H9 (cell line): ENCODE data around the gene DCANP1. TPM values are rescaled to one million over a fixed set of nuclear protein-coding genes. Genes with fewer than 3 reads are reported as not detected.

ENCODE experiments used
- DNase-seq: peaks from one replicate; pipeline ENCODE4 v3.0.0-alpha.2; 2017
- H2AFZ ChIP-seq: one replicate; pipeline ENCODE4 v1.6.1; 2013; ENCODE audit warnings: mild to moderate bottlenecking, low read length, control low read depth, moderate library complexity
- H2AK5ac ChIP-seq: 2 replicates; pipeline ENCODE4 v1.6.1; 2013; ENCODE audit warnings: low read length, control low read depth, mixed read lengths; ENCODE audit not compliant: insufficient read length
- H2BK120ac ChIP-seq: one replicate; pipeline ENCODE4 v1.6.1; 2013; ENCODE audit warnings: low read depth, mild to moderate bottlenecking, low read length, control low read depth, inconsistent platforms; ENCODE audit not compliant: poor library complexity, severe bottlenecking
- H2BK12ac ChIP-seq: 2 replicates; pipeline ENCODE4 v1.6.1; 2013; ENCODE audit warnings: low read length, control low read depth, mixed read lengths, low read depth; ENCODE audit not compliant: insufficient read length
- H2BK15ac ChIP-seq: 2 replicates; pipeline ENCODE4 v1.6.1; 2013; ENCODE audit warnings: low read depth, low read length, control low read depth
- H2BK20ac ChIP-seq: one replicate; pipeline ENCODE4 v1.6.1; 2013; ENCODE audit warnings: low read depth, mild to moderate bottlenecking, low read length, control low read depth, inconsistent platforms; ENCODE audit not compliant: poor library complexity, severe bottlenecking
- H2BK5ac ChIP-seq: 2 replicates; pipeline ENCODE4 v1.6.1; 2013; ENCODE audit warnings: low read length, control low read depth, mixed read lengths; ENCODE audit not compliant: insufficient read length
- H3K14ac ChIP-seq: 2 replicates; pipeline ENCODE4 v1.6.1; 2013; ENCODE audit warnings: low read length, control low read depth; ENCODE audit not compliant: insufficient read depth
- H3K18ac ChIP-seq: 2 replicates; pipeline ENCODE4 v1.6.1; 2013; ENCODE audit warnings: low read depth, mild to moderate bottlenecking, mixed read lengths, low read length, control low read depth; ENCODE audit not compliant: insufficient read length
- H3K23ac ChIP-seq: 2 replicates; pipeline ENCODE4 v1.6.1; 2013; ENCODE audit warnings: low read length, control low read depth, mixed read lengths, low read depth; ENCODE audit not compliant: insufficient read length
- H3K23me2 ChIP-seq: 2 replicates; pipeline ENCODE4 v1.6.1; 2013; ENCODE audit warnings: low read depth, mild to moderate bottlenecking, mixed read lengths, low read length, control low read depth; ENCODE audit not compliant: insufficient read length, poor library complexity, severe bottlenecking
- H3K27ac ChIP-seq: 2 replicates; pipeline ENCODE4 v1.5.1; 2013; ENCODE audit warnings: low read length, control low read depth, mixed read lengths, low read depth; ENCODE audit not compliant: insufficient read length
- H3K27me3 ChIP-seq: 2 replicates; pipeline ENCODE4 v1.6.1; 2013; ENCODE audit warnings: low read length, control low read depth, inconsistent platforms; ENCODE audit not compliant: insufficient read depth
- H3K4ac ChIP-seq: 2 replicates; pipeline ENCODE4 v1.6.1; 2013; ENCODE audit warnings: low read depth, mild to moderate bottlenecking, control low read depth, inconsistent platforms, low read length, moderate library complexity
- H3K4me1 ChIP-seq: 2 replicates; pipeline ENCODE4 v1.6.1; 2013; ENCODE audit warnings: low read length, control low read depth, inconsistent platforms; ENCODE audit not compliant: insufficient read depth
- H3K4me2 ChIP-seq: 2 replicates; pipeline ENCODE4 v1.6.1; 2013; ENCODE audit warnings: low read length, control low read depth, mixed read lengths; ENCODE audit not compliant: insufficient read length, insufficient read depth
- H3K56ac ChIP-seq: 2 replicates; pipeline ENCODE4 v1.6.1; 2013; ENCODE audit warnings: low read depth, mild to moderate bottlenecking, mixed read lengths, low read length, control low read depth; ENCODE audit not compliant: insufficient read length
- H3K79me1 ChIP-seq: 2 replicates; pipeline ENCODE4 v1.6.1; 2013; ENCODE audit warnings: low read depth, mild to moderate bottlenecking, moderate library complexity, low read length, control low read depth, inconsistent platforms; ENCODE audit not compliant: insufficient read depth, poor library complexity, severe bottlenecking
- H3K79me2 ChIP-seq: 2 replicates; pipeline ENCODE4 v1.6.1; 2013; ENCODE audit warnings: low read length, control low read depth, inconsistent platforms; ENCODE audit not compliant: insufficient read depth
- H3K9ac ChIP-seq: 2 replicates; pipeline ENCODE4 v1.6.1; 2013; ENCODE audit warnings: low read length, control low read depth, mixed read lengths; ENCODE audit not compliant: insufficient read length; ENCODE audit errors: extremely low read depth
- H3K9me3 ChIP-seq: one replicate; pipeline ENCODE4 v1.6.1; 2013; ENCODE audit warnings: low read depth, low read length, inconsistent platforms; ENCODE audit not compliant: control insufficient read depth
- H3T11ph ChIP-seq: one replicate; pipeline ENCODE4 v1.6.1; 2013; ENCODE audit warnings: mild to moderate bottlenecking, low read length, control low read depth, inconsistent platforms
- H4K20me1 ChIP-seq: one replicate; pipeline ENCODE4 v1.6.1; 2013; ENCODE audit not compliant: control insufficient read depth, insufficient read length, insufficient read depth
- H4K5ac ChIP-seq: 2 replicates; pipeline ENCODE4 v1.6.1; 2013; ENCODE audit warnings: low read depth, mild to moderate bottlenecking, mixed read lengths, low read length, control low read depth; ENCODE audit not compliant: insufficient read length
- H4K8ac ChIP-seq: replicated peaks from 2 replicates; pipeline ENCODE4 v1.6.1; 2013; ENCODE audit warnings: low read length, control low read depth, mixed read lengths, low read depth; ENCODE audit not compliant: insufficient read length
- H4K91ac ChIP-seq: 2 replicates; pipeline ENCODE4 v1.6.1; 2013; ENCODE audit warnings: low read depth, mild to moderate bottlenecking, moderate library complexity, mixed read lengths, low read length, control low read depth; ENCODE audit not compliant: insufficient read length
- H3K27ac Mint-ChIP-seq, 3 experiments: 2 replicates in 2 of 3; 3 replicates in 1 of 3; pipeline ENCODE4 v1.8.0; 2020 to 2021; ENCODE audit warnings: mixed read lengths in 3 of 3, mild to moderate bottlenecking in 1 of 3, moderate library complexity in 1 of 3
- H3K27me3 Mint-ChIP-seq: 2 replicates; pipeline ENCODE4 v1.8.0; 2021; ENCODE audit warnings: low read depth, mild to moderate bottlenecking, moderate library complexity, mixed read lengths
- H3K36me3 Mint-ChIP-seq, 3 experiments: 2 replicates in 2 of 3; 3 replicates in 1 of 3; pipeline ENCODE4 v1.8.0; 2020 to 2021; ENCODE audit warnings: low read depth in 3 of 3, mixed read lengths in 3 of 3; ENCODE audit not compliant: insufficient read depth in 1 of 3
- H3K4me1 Mint-ChIP-seq, 2 experiments: 2 replicates each; pipeline ENCODE4 v1.8.0; 2020; ENCODE audit warnings: mixed read lengths in 2 of 2
- H3K4me3 Mint-ChIP-seq, 2 experiments: 2 replicates in 1 of 2; 3 replicates in 1 of 2; pipeline ENCODE4 v1.8.0; 2020 to 2021; ENCODE audit warnings: mild to moderate bottlenecking in 2 of 2, mixed read lengths in 2 of 2, moderate library complexity in 1 of 2
- H3K9me3 Mint-ChIP-seq, 2 experiments: 2 replicates in 1 of 2; 3 replicates in 1 of 2; pipeline ENCODE4 v1.8.0; 2020; ENCODE audit warnings: mild to moderate bottlenecking in 2 of 2, mixed read lengths in 2 of 2, moderate library complexity in 1 of 2
- CTCF ChIP-seq: fragments of 200-600 bp; sonication (generic); conservative IDR thresholded peaks from 3 replicates; pipeline ENCODE4 v1.8.0; 2021; ENCODE audit warnings: antibody characterized with exemption, mild to moderate bottlenecking
- WGBS: extraction: QIAGEN DNeasy Blood & Tissue Kit; methylation state at CpG from one replicate; pipeline ENCODE4 v1.1.7; 2013; ENCODE audit warnings: missing lambda C conversion rate, low lambda C conversion rate, mixed read lengths; ENCODE audit not compliant: insufficient read length; ENCODE audit errors: extremely low coverage; 5-methylcytosine and 5-hydroxymethylcytosine counted together
- total RNA-seq: library from RNA; stranded (reverse); gene quantifications from 2 replicates; pipeline ENCODE4 v1.2.1, GENCODE V29; 2021

The DCANP1 gene
- total RNA-seq, 1 experiment from 2014 or later = not detected

GRCh38 chr5:135444881-135445280, 2.3 kb downstream of the DCANP1 start:
- WGBS = no CpG with 5 or more reads among the region's 6 CpGs
- no peak overlapping the region for H3T11ph ChIP-seq

More at GRCh38 chr5:135444881-135445280, 2.3 kb downstream of the DCANP1 start:
- H3K36me3 Mint-ChIP-seq = no peaks in the 10 kb centered on the region
- H2AFZ ChIP-seq = no peak overlapping the region
- H3K9ac ChIP-seq = no peak overlapping the region
- H4K20me1 ChIP-seq = no peaks in the 10 kb centered on the region
- no peak overlapping the region for H4K5ac ChIP-seq
- no peaks in the 10 kb centered on the region for H3K79me1 ChIP-seq
- no peaks in the 10 kb centered on the region for H3K79me2 ChIP-seq
- peaks cover 12 to 14% of the 10 kb centered on the region in 2 experiments for H3K4me1 Mint-ChIP-seq
- no peak overlapping the region for H3K4ac ChIP-seq
- H3K56ac ChIP-seq = no peak overlapping the region
- H4K8ac ChIP-seq = no peak overlapping the region
- no peak overlapping the region for H2BK5ac ChIP-seq
- TF ChIP-seq CTCF = no peak
- no peak overlapping the region for H3K4me3 Mint-ChIP-seq
- H3K27me3 ChIP-seq = peaks cover 2% of the 10 kb centered on the region; the same call in 1 of the 2 replicates
- no peak overlapping the region for H3K27ac ChIP-seq
- no peaks in the 10 kb centered on the region for H3K23me2 ChIP-seq
- H2BK120ac ChIP-seq = no peak overlapping the region
- H3K14ac ChIP-seq = no peak overlapping the region
- H3K4me1 ChIP-seq = no peaks in the 10 kb centered on the region
- no peak overlapping the region for H2AK5ac ChIP-seq
- peaks cover 65% of the 10 kb centered on the region for H3K27me3 Mint-ChIP-seq
- H3K9me3 ChIP-seq = no peaks in the 10 kb centered on the region
- no peak overlapping the region for H2BK20ac ChIP-seq
- no peak overlapping the region for H4K91ac ChIP-seq
- no peak overlapping the region for H2BK15ac ChIP-seq
- DNase-seq = no peak
- H3K4me2 ChIP-seq = no peak overlapping the region
- H3K23ac ChIP-seq = no peak overlapping the region
- no peaks in the 10 kb centered on the region; a peak in 1 of 5 replicates for H3K9me3 Mint-ChIP-seq
- H3K27ac Mint-ChIP-seq = no peak overlapping the region
- H2BK12ac ChIP-seq = no peak overlapping the region
- no peak overlapping the region for H3K18ac ChIP-seq
